Measurements from ENCODE around the gene HADHB.
A peak's percentile ranks its signal among the peaks of the same experiment; 100 is the strongest.

DNA sequence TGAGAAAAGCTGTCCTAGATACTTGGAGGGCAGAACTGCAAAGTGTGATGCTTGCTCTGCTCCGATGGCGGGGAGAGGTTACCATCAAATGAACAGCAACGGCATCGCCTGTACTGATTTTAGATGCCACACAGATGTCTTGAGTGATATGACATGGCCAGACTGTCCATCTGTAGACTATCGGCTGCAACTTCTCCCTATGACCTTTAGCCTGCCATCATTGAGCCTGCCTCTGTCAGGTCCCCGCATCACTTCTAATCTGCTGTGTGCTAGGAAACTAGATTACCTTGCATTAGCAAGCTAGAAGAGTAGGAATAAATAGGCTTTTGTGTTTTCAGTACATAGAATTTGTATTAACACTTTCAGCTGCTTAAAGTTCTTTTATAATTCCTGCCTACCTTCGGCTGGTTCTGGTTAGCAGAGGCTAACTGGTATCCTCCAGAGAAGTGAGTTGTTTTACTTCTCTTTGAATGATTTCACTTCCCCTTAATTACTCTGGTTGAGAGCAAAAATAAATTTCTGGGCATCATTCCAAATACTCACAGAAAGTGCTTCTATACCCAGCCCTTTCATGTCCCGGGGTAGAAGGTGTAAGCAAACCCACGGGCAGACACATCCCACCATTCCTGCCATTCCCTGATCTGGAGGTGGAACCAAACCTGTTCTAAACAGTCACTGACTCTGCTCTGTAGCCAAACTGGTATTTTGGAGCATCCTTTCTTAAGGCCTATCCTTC lies 47.9 kb upstream of the HADHB start:
- TF ChIP-seq, protein P1, sequence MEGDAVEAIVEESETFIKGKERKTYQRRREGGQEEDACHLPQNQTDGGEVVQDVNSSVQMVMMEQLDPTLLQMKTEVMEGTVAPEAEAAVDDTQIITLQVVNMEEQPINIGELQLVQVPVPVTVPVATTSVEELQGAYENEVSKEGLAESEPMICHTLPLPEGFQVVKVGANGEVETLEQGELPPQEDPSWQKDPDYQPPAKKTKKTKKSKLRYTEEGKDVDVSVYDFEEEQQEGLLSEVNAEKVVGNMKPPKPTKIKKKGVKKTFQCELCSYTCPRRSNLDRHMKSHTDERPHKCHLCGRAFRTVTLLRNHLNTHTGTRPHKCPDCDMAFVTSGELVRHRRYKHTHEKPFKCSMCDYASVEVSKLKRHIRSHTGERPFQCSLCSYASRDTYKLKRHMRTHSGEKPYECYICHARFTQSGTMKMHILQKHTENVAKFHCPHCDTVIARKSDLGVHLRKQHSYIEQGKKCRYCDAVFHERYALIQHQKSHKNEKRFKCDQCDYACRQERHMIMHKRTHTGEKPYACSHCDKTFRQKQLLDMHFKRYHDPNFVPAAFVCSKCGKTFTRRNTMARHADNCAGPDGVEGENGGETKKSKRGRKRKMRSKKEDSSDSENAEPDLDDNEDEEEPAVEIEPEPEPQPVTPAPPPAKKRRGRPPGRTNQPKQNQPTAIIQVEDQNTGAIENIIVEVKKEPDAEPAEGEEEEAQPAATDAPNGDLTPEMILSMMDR (IDR thresholded peaks at IDR 0.05; ENCODE audit: insufficient read depth, low read length) = no peak
- TF ChIP-seq REST (IDR thresholded peaks at IDR 0.05; ENCODE audit: insufficient replicate concordance, low read depth) (no peak), SPI1 (IDR thresholded peaks at IDR 0.05; ENCODE audit: borderline replicate concordance, low read depth) (peak; percentile 76), POLR2AphosphoS5 (IDR thresholded peaks at IDR 0.05; ENCODE audit: low read depth) (no peak)
